Ovary (tissue), 3 donors: ENCODE data around the gene ANKRD6.

ENCODE experiments used
- EP300 ChIP-seq: sonication (generic); formaldehyde crosslinking; IDR thresholded peaks from one replicate; pipeline ENCODE4 v1.6.1; 2017; ENCODE audit warnings: antibody characterized with exemption
- POLR2A ChIP-seq: fragments of 450-650 bp; IDR thresholded peaks from one replicate; pipeline ENCODE4 v1.6.1; 2017; ENCODE audit warnings: antibody characterized with exemption, mild to moderate bottlenecking, moderate library complexity
- TF ChIP-seq, protein P1 (sequence below), 3 donors: fragments of 450-650 bp in 2 of 3; fragments of 200-600 bp in 1 of 3; IDR thresholded peaks; one replicate each; pipeline versions ENCODE4 v1.5.1 to v1.8.0; 2016 to 2022; ENCODE audit warnings: antibody characterized with exemption in 3 of 3, mild to moderate bottlenecking in 1 of 3
- donor health status: DM: no; HTN: no; CAD: no.

DNA sequence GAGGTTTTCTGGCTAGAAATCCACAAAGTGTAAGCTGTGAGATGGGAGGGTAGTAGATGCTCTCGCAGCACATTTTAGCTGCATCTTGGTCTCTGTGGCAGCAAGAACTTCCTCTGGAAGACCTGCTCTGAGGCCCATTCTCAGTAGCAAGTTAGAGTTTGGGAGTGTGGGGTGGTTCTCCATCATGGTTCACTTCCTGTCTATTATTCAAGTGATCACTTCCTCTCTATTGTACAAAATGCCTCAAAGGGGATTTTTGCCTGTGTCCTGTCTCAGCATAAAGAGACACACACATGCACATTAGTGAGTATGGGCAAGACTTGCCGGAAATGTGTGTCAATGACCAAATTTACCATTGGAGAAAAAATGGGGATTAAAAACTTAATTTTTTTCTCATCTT lies 163.1 kb downstream of the ANKRD6 start:
- TF ChIP-seq, protein P1, sequence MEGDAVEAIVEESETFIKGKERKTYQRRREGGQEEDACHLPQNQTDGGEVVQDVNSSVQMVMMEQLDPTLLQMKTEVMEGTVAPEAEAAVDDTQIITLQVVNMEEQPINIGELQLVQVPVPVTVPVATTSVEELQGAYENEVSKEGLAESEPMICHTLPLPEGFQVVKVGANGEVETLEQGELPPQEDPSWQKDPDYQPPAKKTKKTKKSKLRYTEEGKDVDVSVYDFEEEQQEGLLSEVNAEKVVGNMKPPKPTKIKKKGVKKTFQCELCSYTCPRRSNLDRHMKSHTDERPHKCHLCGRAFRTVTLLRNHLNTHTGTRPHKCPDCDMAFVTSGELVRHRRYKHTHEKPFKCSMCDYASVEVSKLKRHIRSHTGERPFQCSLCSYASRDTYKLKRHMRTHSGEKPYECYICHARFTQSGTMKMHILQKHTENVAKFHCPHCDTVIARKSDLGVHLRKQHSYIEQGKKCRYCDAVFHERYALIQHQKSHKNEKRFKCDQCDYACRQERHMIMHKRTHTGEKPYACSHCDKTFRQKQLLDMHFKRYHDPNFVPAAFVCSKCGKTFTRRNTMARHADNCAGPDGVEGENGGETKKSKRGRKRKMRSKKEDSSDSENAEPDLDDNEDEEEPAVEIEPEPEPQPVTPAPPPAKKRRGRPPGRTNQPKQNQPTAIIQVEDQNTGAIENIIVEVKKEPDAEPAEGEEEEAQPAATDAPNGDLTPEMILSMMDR (IDR thresholded peaks at IDR 0.05) = no peak
- no peak for TF ChIP-seq EP300
- no peak for TF ChIP-seq POLR2A
